ENCODE data around the gene TMEM63A. TPM values are rescaled to one million over a fixed set of nuclear protein-coding genes. Genes with fewer than 3 reads are reported as not detected.

The TMEM63A gene
- total RNA-seq, 1 experiment from 2014 or later, result 115 TPM

GRCh38 chr1:225926551-225927113, 44.5 kb upstream of the TMEM63A start:
- Histone ChIP-seq H3K4me3 (no peak overlapping the region), H4K20me1 (ENCODE audit: insufficient read depth) (no peaks in the 10 kb centered on the region), H3K79me2 (ENCODE audit: low read depth) (peaks cover 23% of the 10 kb centered on the region), H3K27ac (no peak overlapping the region), H3K36me3 (ENCODE audit: low read depth) (peaks cover 8% of the 10 kb centered on the region; the same call in 1 of the 2 replicates), H3K27me3 (ENCODE audit: insufficient read depth, low read depth) (no peaks in the 10 kb centered on the region), H3K9me2 (ENCODE audit: insufficient read depth) (no peaks in the 10 kb centered on the region), H3K4me1 (replicated peaks; ENCODE audit: insufficient read depth) (peaks cover 16% of the 10 kb centered on the region), H3F3A (ENCODE audit: insufficient read depth, low read depth) (peaks cover 18% of the 10 kb centered on the region; the same call in 1 of the 2 replicates), H3K4me2 (no peak overlapping the region), H2AFZ (no peak overlapping the region), H3K9me3 (ENCODE audit: insufficient read depth, low read depth) (no peaks in the 10 kb centered on the region)
- ChIA-PET CTCF (no interaction called here), POLR2A (ENCODE audit: unreplicated experiment) (no interaction called here)
- intact Hi-C loops (cut with micrococcal nuclease; ENCODE audit: unreplicated experiment), result no loop called here
- TF ChIP-seq CTCF (conservative IDR thresholded peaks at IDR 0.05) (no peak), EZH2 (IDR thresholded peaks at IDR 0.05; ENCODE audit: low read depth) (no peak)
- DNase-seq, result no peak
- no TSS peak for BruUV-seq (replicated peaks)

GRCh38 chr1:225923692-225924555, 41.7 kb upstream of the TMEM63A start, which contains the start of gene PYCR2:
Gene PYCR2 (minus strand): TSS chr1:225924250. CDS start chr1:225924110, 140 bp downstream.
- Histone ChIP-seq H3K27ac (peak within 1 kb of the TSS; percentile 72), H3K27me3 (ENCODE audit: insufficient read depth, low read depth) (no peaks in the 10 kb centered on the region), H3K9me3 (ENCODE audit: insufficient read depth, low read depth) (no peaks in the 10 kb centered on the region), H3K4me2 (peak within 1 kb of the TSS; percentile 89), H3K36me3 (ENCODE audit: low read depth) (peaks cover 21% of the 10 kb centered on the region; the same call in 1 of the 2 replicates), H2AFZ (peak within 1 kb of the TSS; percentile 97), H3F3A (ENCODE audit: insufficient read depth, low read depth) (peaks cover 18% of the 10 kb centered on the region; the same call in 1 of the 2 replicates), H3K4me3 (peak within 1 kb of the TSS; percentile 100), H3K79me2 (ENCODE audit: low read depth) (peaks cover 35% of the 10 kb centered on the region), H3K9me2 (ENCODE audit: insufficient read depth) (no peaks in the 10 kb centered on the region), H3K4me1 (replicated peaks; ENCODE audit: insufficient read depth) (peaks cover 16% of the 10 kb centered on the region), H4K20me1 (ENCODE audit: insufficient read depth) (0 out of 2 replicates have a peak, but pooled peaks cover 5% of the 10 kb centered on the region)
- POLR2A ChIA-PET (ENCODE audit: unreplicated experiment), result interaction anchor here (0.5 to 0.8 kb wide), 5 partner anchors 41 to 1711 kb away, joined by 3 to 7 read pairs (median 6); partner anchors contain the start of gene H3-3A
- peak; percentile 86 to 99 for DNase-seq
- TSS peak; percentile 62 for BruUV-seq (replicated peaks)
- TF ChIP-seq EZH2 (IDR thresholded peaks at IDR 0.05; ENCODE audit: low read depth) (no peak), CTCF (conservative IDR thresholded peaks at IDR 0.05) (no peak)
- intact Hi-C loops (cut with micrococcal nuclease; ENCODE audit: unreplicated experiment), result loop anchor here (2.0 to 5.0 kb wide), 4 partner anchors 53 to 497 kb away; partner anchors contain the start of genes H3-3A, LBR and SRP9
- CTCF ChIA-PET, result interaction anchor here (0.5 to 0.8 kb wide), 5 partner anchors 12 to 220 kb away, joined by 3 to 7 read pairs (median 4); no protein-coding TSS in a partner anchor

GRCh38 chr1:225923381-225923691, 41.2 kb upstream of the TMEM63A start:
- peak overlapping the region; percentile 100 for H3K4me3 ChIP-seq
- H4K20me1 ChIP-seq (ENCODE audit: insufficient read depth), result 0 out of 2 replicates have a peak, but pooled peaks cover 5% of the 10 kb centered on the region
- H3K4me2 ChIP-seq, result peak overlapping the region; percentile 89
- H3K9me2 ChIP-seq (ENCODE audit: insufficient read depth), result no peaks in the 10 kb centered on the region
- TF ChIP-seq CTCF (conservative IDR thresholded peaks at IDR 0.05), result no peak
- TF ChIP-seq EZH2 (IDR thresholded peaks at IDR 0.05; ENCODE audit: low read depth), result no peak
- H3F3A ChIP-seq (ENCODE audit: insufficient read depth, low read depth), result peaks cover 18% of the 10 kb centered on the region; the same call in 1 of the 2 replicates
- H3K27ac ChIP-seq, result peak overlapping the region; percentile 72
- H3K27me3 ChIP-seq (ENCODE audit: insufficient read depth, low read depth), result no peaks in the 10 kb centered on the region
- no TSS peak for BruUV-seq (replicated peaks)
- H3K36me3 ChIP-seq (ENCODE audit: low read depth), result peaks cover 22% of the 10 kb centered on the region
- peak overlapping the region; percentile 97; the same call in 1 of the 2 replicates for H2AFZ ChIP-seq
- H3K9me3 ChIP-seq (ENCODE audit: insufficient read depth, low read depth), result no peaks in the 10 kb centered on the region
- POLR2A ChIA-PET (ENCODE audit: unreplicated experiment), result interaction anchor here (0.7 kb wide), 1 partner anchor 73 kb away, joined by 3 read pairs; no protein-coding TSS in a partner anchor
- intact Hi-C loops (cut with micrococcal nuclease; ENCODE audit: unreplicated experiment), result loop anchor here (2.0 to 5.0 kb wide), 4 partner anchors 54 to 496 kb away; partner anchors contain the start of genes H3-3A, LBR and SRP9
- peak in 1 of 2 experiments; percentile 21 for DNase-seq
- CTCF ChIA-PET, result interaction anchor here (0.6 kb wide), 2 partner anchors 13 to 95 kb away, joined by 4 read pairs; no protein-coding TSS in a partner anchor
- peaks cover 16% of the 10 kb centered on the region for H3K4me1 ChIP-seq (replicated peaks; ENCODE audit: insufficient read depth)
- H3K79me2 ChIP-seq (ENCODE audit: low read depth), result peaks cover 35% of the 10 kb centered on the region

All from PC-9 (cell line).